T-helper 2 cell treated with Interferon-gamma antibody and Interleukin-4, amounts not matched to agents 5 μg/mL and 100 μg/mL, for 36 hours (primary cell): ENCODE results near the gene ANKH.

Experiments
- DNase-seq: peaks from one replicate; pipeline ENCODE4 v3.0.0; 2021; ENCODE audit warnings: low spot score
- H3K27ac Mint-ChIP-seq: one replicate; pipeline ENCODE4 v1.8.0; 2021; ENCODE audit warnings: mild to moderate bottlenecking, mixed read lengths
- H3K27me3 Mint-ChIP-seq: one replicate; pipeline ENCODE4 v1.8.0; 2021; ENCODE audit warnings: low read depth, mixed read lengths
- H3K36me3 Mint-ChIP-seq: one replicate; pipeline ENCODE4 v1.8.0; 2021; ENCODE audit warnings: low read depth, mixed read lengths
- H3K4me1 Mint-ChIP-seq: one replicate; pipeline ENCODE4 v1.8.0; 2021; ENCODE audit warnings: low read depth, mixed read lengths
- H3K4me3 Mint-ChIP-seq: one replicate; pipeline ENCODE4 v1.8.0; 2022; ENCODE audit warnings: mild to moderate bottlenecking, moderate library complexity, mixed read lengths
- H3K9me3 Mint-ChIP-seq: one replicate; pipeline ENCODE4 v1.8.0; 2021; ENCODE audit warnings: mixed read lengths

The ANKH gene

GRCh38 chr5:14726066-14726838 is 145.3 kb downstream of the ANKH start:
- no peaks in the 10 kb centered on the region for H3K27me3 Mint-ChIP-seq
- no peak overlapping the region for H3K27ac Mint-ChIP-seq
- H3K36me3 Mint-ChIP-seq = peaks cover 37% of the 10 kb centered on the region
- no peaks in the 10 kb centered on the region for H3K9me3 Mint-ChIP-seq
- no peak for DNase-seq
- H3K4me3 Mint-ChIP-seq = no peak overlapping the region
- H3K4me1 Mint-ChIP-seq = peaks cover 2% of the 10 kb centered on the region

DNA sequence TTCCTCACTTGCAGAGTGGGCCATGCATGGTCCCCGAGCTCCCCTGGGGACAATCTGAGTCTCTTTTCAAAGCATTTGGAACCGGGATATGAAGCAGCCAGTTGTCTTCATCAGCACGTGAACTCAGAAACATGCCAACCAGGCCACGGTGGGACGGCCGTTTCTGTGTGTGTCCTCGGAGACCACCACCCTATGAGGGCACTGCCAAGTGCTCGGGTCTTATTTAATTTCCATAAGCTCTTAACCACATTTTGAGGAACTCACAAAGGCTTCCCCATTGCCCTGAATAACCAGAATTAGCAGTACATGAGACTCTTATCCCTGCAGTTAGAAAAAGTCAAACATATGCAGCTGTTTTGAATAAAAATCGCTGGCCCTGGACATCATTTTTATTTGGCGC is 146.9 kb downstream of the ANKH start:
- Mint-ChIP-seq H3K27me3 (no peaks in the 10 kb centered on the region), H3K36me3 (peaks cover 48% of the 10 kb centered on the region), H3K4me3 (no peak overlapping the region), H3K9me3 (no peaks in the 10 kb centered on the region), H3K4me1 (peaks cover 12% of the 10 kb centered on the region), H3K27ac (no peak overlapping the region)
- no peak for DNase-seq

DNA sequence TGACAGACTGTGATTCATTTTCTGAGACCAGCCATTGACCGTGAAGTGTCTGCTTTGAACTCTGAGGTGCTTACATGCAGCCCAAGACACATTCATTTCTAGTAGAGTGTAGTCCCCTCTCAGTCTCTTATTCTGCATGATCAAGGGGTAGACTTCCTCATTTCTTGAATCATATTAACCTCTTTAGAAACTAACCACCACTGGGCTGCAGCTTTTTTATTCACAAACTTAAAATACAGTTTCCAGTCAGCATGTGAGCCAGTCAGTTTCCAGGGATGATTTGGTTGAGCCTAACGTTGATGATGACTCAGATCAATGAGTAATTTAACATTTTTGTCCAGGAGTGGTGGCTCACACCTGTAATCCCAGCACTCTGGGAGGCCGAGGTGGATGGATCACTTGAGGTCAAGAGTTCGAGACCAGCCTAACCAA is 147.9 kb downstream of the ANKH start:
- peaks cover 14% of the 10 kb centered on the region for H3K4me1 Mint-ChIP-seq
- no peak overlapping the region for H3K27ac Mint-ChIP-seq
- H3K9me3 Mint-ChIP-seq = no peaks in the 10 kb centered on the region
- H3K4me3 Mint-ChIP-seq = no peak overlapping the region
- H3K27me3 Mint-ChIP-seq = no peaks in the 10 kb centered on the region
- DNase-seq = no peak
- peaks cover 50% of the 10 kb centered on the region for H3K36me3 Mint-ChIP-seq

DNA sequence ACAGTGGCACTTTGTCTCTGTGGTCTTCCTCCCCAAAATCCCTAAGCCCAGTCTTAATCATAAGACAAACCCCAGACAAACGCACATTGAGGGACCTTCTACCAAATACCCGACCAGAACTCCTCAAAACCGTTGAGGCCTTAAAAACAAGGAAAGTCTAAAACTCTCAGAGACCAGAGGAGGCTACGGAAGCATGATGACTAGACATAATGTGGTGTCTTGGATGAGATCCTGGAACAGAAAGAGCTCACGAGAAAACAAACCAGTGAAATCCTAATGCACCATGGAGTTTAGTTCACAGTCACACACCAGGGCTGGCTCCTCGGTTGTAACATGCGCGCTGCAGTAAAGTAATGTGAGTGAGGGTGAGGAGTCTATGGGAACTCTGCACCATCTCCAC is 148.7 kb downstream of the ANKH start:
- H3K4me1 Mint-ChIP-seq = peaks cover 19% of the 10 kb centered on the region
- peaks cover 57% of the 10 kb centered on the region for H3K36me3 Mint-ChIP-seq
- DNase-seq = no peak
- H3K4me3 Mint-ChIP-seq = no peak overlapping the region
- H3K27ac Mint-ChIP-seq = no peak overlapping the region
- H3K27me3 Mint-ChIP-seq = no peaks in the 10 kb centered on the region
- no peaks in the 10 kb centered on the region for H3K9me3 Mint-ChIP-seq

GRCh38 chr5:14721990-14722656 is 149.5 kb downstream of the ANKH start:
- Mint-ChIP-seq H3K36me3 (peaks cover 64% of the 10 kb centered on the region), H3K9me3 (no peaks in the 10 kb centered on the region), H3K27me3 (no peaks in the 10 kb centered on the region), H3K27ac (no peak overlapping the region), H3K4me1 (peaks cover 19% of the 10 kb centered on the region), H3K4me3 (no peak overlapping the region)
- no peak for DNase-seq

GRCh38 chr5:14720236-14720923 is 151.2 kb downstream of the ANKH start:
- peaks cover 17% of the 10 kb centered on the region for H3K4me1 Mint-ChIP-seq
- H3K27me3 Mint-ChIP-seq = no peaks in the 10 kb centered on the region
- H3K36me3 Mint-ChIP-seq = peaks cover 69% of the 10 kb centered on the region
- no peak overlapping the region for H3K27ac Mint-ChIP-seq
- no peaks in the 10 kb centered on the region for H3K9me3 Mint-ChIP-seq
- H3K4me3 Mint-ChIP-seq = no peak overlapping the region
- DNase-seq = no peak

GRCh38 chr5:14718778-14719177 is 152.8 kb downstream of the ANKH start:
- DNase-seq = no peak
- Mint-ChIP-seq H3K9me3 (no peaks in the 10 kb centered on the region), H3K36me3 (peaks cover 72% of the 10 kb centered on the region), H3K27ac (peak overlapping the region; percentile 41), H3K27me3 (no peaks in the 10 kb centered on the region), H3K4me1 (peaks cover 17% of the 10 kb centered on the region), H3K4me3 (no peak overlapping the region)

DNA sequence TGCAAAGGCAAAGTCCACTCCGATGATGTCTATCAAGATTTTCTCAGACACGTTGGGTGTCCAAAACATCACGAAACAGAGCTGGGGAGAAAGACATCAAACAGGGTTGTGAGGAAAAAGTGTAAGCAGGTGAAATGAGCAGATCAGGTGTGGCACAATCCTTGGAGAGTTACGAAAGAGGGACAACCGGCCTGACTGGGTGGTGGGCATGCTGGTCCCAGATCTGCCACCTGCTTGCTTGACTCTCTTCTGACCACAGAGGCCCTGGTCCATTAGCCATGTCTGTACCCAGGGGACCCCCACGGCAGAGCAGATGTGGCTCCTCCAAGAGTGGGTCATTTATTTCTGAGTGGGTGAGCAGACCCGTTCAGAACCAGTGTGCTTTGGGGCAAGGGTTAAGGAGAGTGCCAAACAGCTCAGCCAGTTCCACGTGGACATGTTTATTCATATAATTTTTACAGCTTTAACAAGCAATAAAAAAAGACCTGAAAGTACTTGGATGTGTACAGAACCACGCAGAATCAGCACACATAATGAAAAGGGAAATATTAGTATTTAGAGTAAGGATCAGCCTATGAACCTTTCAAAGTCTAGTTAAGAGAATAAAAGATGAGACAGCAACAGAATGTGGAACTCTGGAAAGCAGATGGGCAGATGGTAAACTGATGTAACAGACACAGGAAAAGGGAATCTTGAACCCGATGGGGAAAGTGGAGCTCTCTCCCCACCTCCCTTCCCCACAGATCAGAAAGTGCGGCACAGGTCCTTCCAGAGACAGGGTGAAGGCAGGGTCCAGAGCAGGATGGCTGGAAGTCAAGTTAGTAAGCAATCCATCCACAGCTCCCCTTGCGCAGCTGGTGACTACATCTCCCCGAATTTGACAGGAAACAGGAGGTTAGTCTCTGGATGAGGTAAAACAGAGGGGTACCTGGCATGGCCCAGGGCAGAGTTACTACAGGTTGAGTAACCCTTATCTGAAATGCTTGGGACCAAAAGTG is 154.5 kb downstream of the ANKH start:
- Mint-ChIP-seq H3K36me3 (peaks cover 69% of the 10 kb centered on the region), H3K4me3 (no peak overlapping the region), H3K27ac (peak overlapping the region; percentile 7), H3K9me3 (no peaks in the 10 kb centered on the region), H3K4me1 (peaks cover 19% of the 10 kb centered on the region), H3K27me3 (no peaks in the 10 kb centered on the region)
- no peak for DNase-seq

DNA sequence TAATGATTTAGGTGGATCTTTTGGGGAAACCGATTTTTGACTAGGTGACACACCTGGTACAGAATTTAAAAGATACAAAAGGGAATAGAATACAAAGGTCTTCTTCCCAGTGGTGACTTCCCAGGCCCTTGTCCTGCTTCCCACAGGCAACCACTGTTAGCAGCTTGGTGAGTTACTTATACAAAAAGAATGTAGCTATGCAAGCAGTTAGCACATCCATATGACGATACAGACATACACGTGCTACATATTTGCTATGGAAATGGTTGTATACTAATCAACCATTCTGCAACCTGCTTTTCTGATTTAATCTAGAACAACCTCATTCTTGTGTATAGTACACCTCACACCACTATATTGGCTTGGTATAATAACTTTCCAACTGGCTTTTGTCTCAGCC is 156.1 kb downstream of the ANKH start:
- Mint-ChIP-seq H3K27ac (no peak overlapping the region), H3K4me1 (peaks cover 18% of the 10 kb centered on the region)
- no peak for DNase-seq

DNA sequence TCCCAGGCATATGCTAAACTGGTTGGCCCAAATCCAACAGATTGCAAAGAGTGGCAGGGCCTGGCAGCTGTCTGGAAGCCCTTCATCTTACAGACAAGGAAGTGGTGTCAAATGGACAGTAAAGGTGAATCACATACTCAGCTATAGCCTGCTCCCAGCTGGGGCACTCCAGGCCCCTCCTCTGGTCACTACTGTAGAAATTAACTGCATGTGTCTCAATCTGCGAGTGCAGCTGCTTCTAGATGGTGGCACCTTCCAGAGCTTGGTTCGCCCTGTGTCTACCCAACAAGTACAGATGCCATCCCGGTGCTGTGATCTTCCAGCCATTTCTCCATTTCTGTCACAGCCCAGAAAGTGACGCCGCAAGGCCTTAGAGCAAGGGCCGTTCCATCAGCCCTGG is 156.9 kb downstream of the ANKH start:
- Mint-ChIP-seq H3K36me3 (peaks cover 79% of the 10 kb centered on the region), H3K9me3 (no peaks in the 10 kb centered on the region)

More for the DNA sequence above, 156.1 kb downstream of the ANKH start:
- no peaks in the 10 kb centered on the region for H3K9me3 Mint-ChIP-seq
- H3K27me3 Mint-ChIP-seq = no peaks in the 10 kb centered on the region
- H3K4me3 Mint-ChIP-seq = no peak overlapping the region
- H3K36me3 Mint-ChIP-seq = peaks cover 79% of the 10 kb centered on the region

DNA sequence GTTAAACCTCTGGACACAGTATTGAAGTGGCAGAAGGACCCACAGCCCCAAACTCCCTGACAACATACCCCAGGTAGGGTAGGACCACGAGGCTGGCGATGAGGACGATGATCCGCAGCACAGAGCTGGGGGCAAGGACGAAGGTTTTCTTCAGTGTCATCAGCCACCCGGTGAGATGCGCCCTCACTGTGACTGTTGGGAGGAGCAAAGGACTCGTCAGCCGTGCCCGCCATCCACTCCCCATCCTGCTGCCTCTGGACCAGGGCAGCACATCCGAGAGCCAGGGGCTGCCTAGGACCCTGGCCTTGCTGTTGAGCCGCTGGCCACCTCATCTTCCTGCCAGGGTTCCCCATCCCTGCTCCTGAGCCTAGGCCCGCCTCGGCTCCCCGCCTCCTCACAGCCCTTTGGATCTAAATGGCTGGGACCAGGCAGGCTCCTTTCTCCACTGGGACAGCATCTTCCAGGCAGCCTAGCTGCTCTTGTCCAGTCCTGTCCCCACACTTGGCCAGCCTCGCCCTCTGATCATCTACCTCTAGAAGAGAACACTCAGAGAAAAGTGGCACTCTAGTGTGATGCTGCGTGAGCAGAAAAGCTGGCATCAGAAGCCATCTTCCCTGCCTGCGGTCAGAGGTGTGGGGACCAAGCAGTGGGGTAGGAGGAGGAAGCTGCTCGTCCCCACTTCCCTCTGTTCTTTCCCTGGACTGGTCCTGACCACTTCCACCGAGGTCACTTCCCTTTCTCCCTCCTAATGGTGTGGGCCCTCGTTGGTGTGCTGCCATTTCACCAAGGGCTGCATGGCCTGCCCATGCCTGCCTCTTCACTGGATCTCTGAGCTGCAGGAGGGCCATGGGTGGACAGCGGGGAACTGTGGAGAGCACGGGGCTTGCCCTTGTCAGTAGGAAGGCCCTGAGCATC is 157.8 kb downstream of the ANKH start:
- H3K27me3 Mint-ChIP-seq = no peaks in the 10 kb centered on the region
- peaks cover 19% of the 10 kb centered on the region for H3K4me1 Mint-ChIP-seq
- H3K9me3 Mint-ChIP-seq = no peaks in the 10 kb centered on the region
- no peak for DNase-seq
- H3K4me3 Mint-ChIP-seq = no peak overlapping the region
- H3K27ac Mint-ChIP-seq = peak overlapping the region; percentile 26
- peaks cover 85% of the 10 kb centered on the region for H3K36me3 Mint-ChIP-seq

More for the DNA sequence above, 156.9 kb downstream of the ANKH start:
- DNase-seq = no peak
- H3K27ac Mint-ChIP-seq = no peak overlapping the region
- no peaks in the 10 kb centered on the region for H3K27me3 Mint-ChIP-seq
- no peak overlapping the region for H3K4me3 Mint-ChIP-seq
- H3K4me1 Mint-ChIP-seq = peaks cover 13% of the 10 kb centered on the region

GRCh38 chr5:14712666-14713065 is 158.9 kb downstream of the ANKH start:
- Mint-ChIP-seq H3K27ac (peak overlapping the region; percentile 31), H3K36me3 (peaks cover 86% of the 10 kb centered on the region), H3K9me3 (no peaks in the 10 kb centered on the region), H3K4me3 (no peak overlapping the region), H3K27me3 (no peaks in the 10 kb centered on the region), H3K4me1 (peaks cover 23% of the 10 kb centered on the region)
- DNase-seq = no peak
